ENCODE measurements around the gene BRINP2. TPM values are rescaled to one million over a fixed set of nuclear protein-coding genes. Genes with fewer than 3 reads are reported as not detected.

Gene BRINP2
- total RNA-seq (2021), result 0.24 to 0.41 TPM (median 0.34 TPM) in 3 replicates
- Bru-seq, nascent RNA, result percentile 17 among the genes with signal in this experiment
- long read RNA-seq, experiment 1, result 0 reads
- long read RNA-seq, experiment 2, result 0 reads
- long read RNA-seq, experiment 3, result 0 reads

GRCh38 chr1:177170756-177171535 is at the start of gene BRINP2:
BRINP2 (plus strand) TSS chr1:177170958; CDS start chr1:177229877, 58,919 bp downstream.
- Mint-ChIP-seq H3K27me3 (ENCODE audit: low read depth) (peaks cover 6% of the 10 kb centered on the region), H3K9me3 (no peaks in the 10 kb centered on the region), H3K4me1 (peaks cover 11% of the 10 kb centered on the region), H3K36me3 (no peaks in the 10 kb centered on the region), H3K27ac (no peak within 1 kb of the TSS), H3K4me3 (no peak within 1 kb of the TSS)
- CTCF ChIA-PET, result interaction anchor here (1.0 to 3.7 kb wide), 4 partner anchors 11 to 273 kb away, joined by 3 to 44 read pairs (median 16); no protein-coding TSS in a partner anchor
- DNase-seq (ENCODE audit: low spot score) (peak; percentile 87), ATAC-seq (peak; percentile 100)
- POLR2A ChIA-PET, result interaction anchor here (0.6 to 1.6 kb wide), 3 partner anchors 11 to 274 kb away, joined by 3 to 7 read pairs (median 6); no protein-coding TSS in a partner anchor
- TF ChIP-seq ZNF121 (CRISPR knock-in tag; IDR thresholded peaks at IDR 0.05) (no peak), EMX1 (CRISPR knock-in tag; IDR thresholded peaks at IDR 0.05) (no peak), E2F5 (CRISPR knock-in tag; IDR thresholded peaks at IDR 0.05) (no peak), NFYB (CRISPR knock-in tag; conservative IDR thresholded peaks at IDR 0.05; ENCODE audit: low read depth) (peak; percentile 93), CREM (CRISPR knock-in tag; IDR thresholded peaks at IDR 0.05) (no peak), MAX (CRISPR knock-in tag; IDR thresholded peaks at IDR 0.05) (peak; percentile 58; the same call in 1 of the 2 replicates), IRF2 (CRISPR knock-in tag; IDR thresholded peaks at IDR 0.05; ENCODE audit: borderline replicate concordance, low read depth) (no peak), USF1 (CRISPR knock-in tag; IDR thresholded peaks at IDR 0.05) (no peak), USF2 (CRISPR knock-in tag; IDR thresholded peaks at IDR 0.05) (no peak), RELA (CRISPR knock-in tag; IDR thresholded peaks at IDR 0.05; ENCODE audit: borderline replicate concordance) (0 out of 2 replicates have a peak, but pooled peaks have one; percentile 28), CREB1 (CRISPR knock-in tag; IDR thresholded peaks at IDR 0.05) (no peak), FOXP1 (CRISPR knock-in tag; IDR thresholded peaks at IDR 0.05; ENCODE audit: borderline replicate concordance) (peak; percentile 73; the same call in 1 of the 2 replicates), TCF7 (CRISPR knock-in tag; IDR thresholded peaks at IDR 0.05; ENCODE audit: low read depth) (no peak), IRF1 (CRISPR knock-in tag; IDR thresholded peaks at IDR 0.05) (no peak), PREB (CRISPR knock-in tag; IDR thresholded peaks at IDR 0.05; ENCODE audit: borderline replicate concordance) (no peak), GRHL2 (CRISPR knock-in tag; IDR thresholded peaks at IDR 0.05; ENCODE audit: insufficient replicate concordance, severe bottlenecking) (no peak), ZNF138 (CRISPR knock-in tag; conservative IDR thresholded peaks at IDR 0.05) (no peak), ATF2 (CRISPR knock-in tag; IDR thresholded peaks at IDR 0.05; ENCODE audit: borderline replicate concordance, low read depth) (no peak), ZNF512 (CRISPR knock-in tag; IDR thresholded peaks at IDR 0.05; ENCODE audit: borderline replicate concordance) (no peak), ZBTB43 (CRISPR knock-in tag; IDR thresholded peaks at IDR 0.05) (no peak), TEAD4 (CRISPR knock-in tag; IDR thresholded peaks at IDR 0.05) (no peak), JUN (CRISPR knock-in tag; IDR thresholded peaks at IDR 0.05) (no peak), MLX (CRISPR knock-in tag; IDR thresholded peaks at IDR 0.05) (no peak), ZNF263 (CRISPR knock-in tag; IDR thresholded peaks at IDR 0.05; ENCODE audit: low read depth) (no peak), ATF1 (CRISPR knock-in tag; IDR thresholded peaks at IDR 0.05) (no peak), ZNF317 (CRISPR knock-in tag; IDR thresholded peaks at IDR 0.05; ENCODE audit: borderline replicate concordance, low read depth) (no peak)
